Sigmoid colon (tissue), 7 donors: ENCODE data around the gene HAUS3. TPM values are rescaled to one million over a fixed set of nuclear protein-coding genes. Genes with fewer than 3 reads are reported as not detected.

Experiments used
- DNase-seq: peaks from one replicate; pipeline ENCODE4 v3.0.0-alpha.2; 2019
- H3K27ac ChIP-seq, 4 donors: fragments of 200-600 bp; sonication (generic); one replicate each; pipeline ENCODE4 v1.5.1; 2016 to 2019; ENCODE audit warnings: mild to moderate bottlenecking in 1 of 4
- H3K27me3 ChIP-seq, 3 donors: fragments of 200-600 bp; sonication (generic); one replicate each; pipeline ENCODE4 v1.5.1; 2019; ENCODE audit warnings: mild to moderate bottlenecking in 1 of 3
- H3K36me3 ChIP-seq, 4 donors: fragments of 200-600 bp; sonication (generic); one replicate each; pipeline ENCODE4 v1.5.1; 2016 to 2019
- H3K4me1 ChIP-seq, 4 donors: fragments of 200-600 bp; sonication (generic); one replicate each; pipeline ENCODE4 v1.5.1; 2017 to 2019
- H3K4me3 ChIP-seq, 4 donors: fragments of 200-600 bp; sonication (generic); one replicate each; pipeline ENCODE4 v1.5.1; 2017 to 2019; ENCODE audit warnings: mild to moderate bottlenecking in 2 of 4, moderate library complexity in 1 of 4
- H3K9me3 ChIP-seq, 4 donors: fragments of 200-600 bp in 3 of 4; sonication (generic) in 3 of 4; one replicate each; pipeline versions ENCODE4 v1.5.1 to v1.6.1; 2013 to 2019
- EP300 ChIP-seq, 4 donors: sonication (generic); formaldehyde crosslinking; IDR thresholded peaks; one replicate each; pipeline ENCODE4 v1.6.1; 2017; ENCODE audit warnings: antibody characterized with exemption in 4 of 4
- POLR2A ChIP-seq, 2 donors: fragments of 450-650 bp; IDR thresholded peaks; one replicate each; pipeline ENCODE4 v1.6.1; 2016; ENCODE audit warnings: antibody characterized with exemption in 2 of 2, mild to moderate bottlenecking in 2 of 2, moderate library complexity in 2 of 2
- POLR2AphosphoS5 ChIP-seq, 4 donors: sonication (generic); formaldehyde crosslinking; IDR thresholded peaks; one replicate each; pipeline ENCODE4 v1.6.1; 2017; ENCODE audit warnings: antibody characterized with exemption in 4 of 4
- WGBS, 2 donors: extraction: QIAGEN DNeasy Blood & Tissue Kit; methylation state at CpG; one replicate each; pipeline ENCODE4 v1.1.7; 2013; 5-methylcytosine and 5-hydroxymethylcytosine counted together
- intact Hi-C: fragments of 100-400 bp; cut with DNase I; formaldehyde crosslinking; loops from one replicate; pipeline ENCODE4 v1.15.1; 2023
- polyA plus RNA-seq, 3 donors: library from polyadenylated mRNA; stranded (reverse); fragments of 200-250 nt; gene quantifications; one replicate each; pipeline ENCODE4 v1.2.3, GENCODE V29; 2013
- total RNA-seq, 4 donors: library from RNA; depleted of rRNA; stranded (reverse); fragments of >200 nt; gene quantifications; one replicate each; pipeline ENCODE4 v1.1.0, GENCODE V29; 2016
- TF ChIP-seq, protein P1 (sequence below), 4 experiments: fragments of 450-650 bp in 3 of 4; fragments of 200-600 bp in 1 of 4; IDR thresholded peaks; one replicate each; pipeline ENCODE4 v1.5.1; 2016 to 2019; ENCODE audit warnings: antibody characterized with exemption in 4 of 4, mild to moderate bottlenecking in 3 of 4, moderate library complexity in 2 of 4
- donor health status: healthy with polysubstance abuse.
- donor health status: Bipolar disorder and iron deficiency.
- donor health status: healthy.

Gene HAUS3
- total and polyA plus RNA-seq, 7 donors = 3.2 to 18.5 (median 12.1) TPM

DNA sequence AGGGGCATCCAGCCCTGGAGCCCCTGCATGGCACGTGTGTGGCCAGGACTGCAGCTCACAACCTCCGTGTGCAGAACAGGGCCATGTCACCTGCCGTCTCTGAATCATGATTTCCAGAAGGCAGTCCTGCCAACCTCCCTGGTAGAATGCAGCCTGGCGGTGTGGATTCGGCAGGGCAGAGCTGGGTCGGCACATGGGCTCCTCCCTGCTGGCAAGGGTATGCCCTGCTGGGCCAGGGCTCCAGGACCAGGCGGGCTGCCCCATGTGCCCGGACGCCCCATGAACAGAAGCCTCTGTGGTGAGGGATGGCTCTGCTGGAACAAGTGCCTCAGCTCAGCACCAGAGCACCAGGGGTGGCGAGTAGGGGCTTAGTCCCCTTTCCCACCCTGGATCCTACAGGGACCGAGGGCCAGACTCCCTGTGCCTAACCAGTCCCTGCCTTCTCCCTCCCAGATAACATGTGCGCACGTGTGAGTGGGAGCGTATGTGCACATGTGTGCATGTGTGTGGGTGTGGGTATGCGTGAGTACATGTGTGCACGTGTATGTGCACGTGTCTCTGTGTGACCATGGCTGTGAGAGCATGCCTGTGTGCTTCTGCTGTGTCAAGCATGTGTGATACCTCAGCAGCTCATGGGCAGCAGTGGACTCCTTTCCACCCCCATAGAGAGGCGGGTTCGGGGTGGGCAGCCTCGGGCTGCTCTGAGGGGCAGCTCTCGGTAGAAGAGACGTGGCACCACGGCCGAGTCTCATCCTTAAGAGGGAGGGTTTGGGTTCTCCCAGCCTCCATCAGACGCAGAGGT, 30.3 kb upstream of the HAUS3 start:
- TF ChIP-seq POLR2A (IDR thresholded peaks at IDR 0.05) (no peak), POLR2AphosphoS5 (IDR thresholded peaks at IDR 0.05) (no peak), EP300 (IDR thresholded peaks at IDR 0.05) (no peak)
- TF ChIP-seq, protein P1, sequence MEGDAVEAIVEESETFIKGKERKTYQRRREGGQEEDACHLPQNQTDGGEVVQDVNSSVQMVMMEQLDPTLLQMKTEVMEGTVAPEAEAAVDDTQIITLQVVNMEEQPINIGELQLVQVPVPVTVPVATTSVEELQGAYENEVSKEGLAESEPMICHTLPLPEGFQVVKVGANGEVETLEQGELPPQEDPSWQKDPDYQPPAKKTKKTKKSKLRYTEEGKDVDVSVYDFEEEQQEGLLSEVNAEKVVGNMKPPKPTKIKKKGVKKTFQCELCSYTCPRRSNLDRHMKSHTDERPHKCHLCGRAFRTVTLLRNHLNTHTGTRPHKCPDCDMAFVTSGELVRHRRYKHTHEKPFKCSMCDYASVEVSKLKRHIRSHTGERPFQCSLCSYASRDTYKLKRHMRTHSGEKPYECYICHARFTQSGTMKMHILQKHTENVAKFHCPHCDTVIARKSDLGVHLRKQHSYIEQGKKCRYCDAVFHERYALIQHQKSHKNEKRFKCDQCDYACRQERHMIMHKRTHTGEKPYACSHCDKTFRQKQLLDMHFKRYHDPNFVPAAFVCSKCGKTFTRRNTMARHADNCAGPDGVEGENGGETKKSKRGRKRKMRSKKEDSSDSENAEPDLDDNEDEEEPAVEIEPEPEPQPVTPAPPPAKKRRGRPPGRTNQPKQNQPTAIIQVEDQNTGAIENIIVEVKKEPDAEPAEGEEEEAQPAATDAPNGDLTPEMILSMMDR (IDR thresholded peaks at IDR 0.05) = no peak
- no peak overlapping the region for H3K27ac ChIP-seq
- H3K4me3 ChIP-seq = no peak overlapping the region
- no peaks in the 10 kb centered on the region for H3K9me3 ChIP-seq
- intact Hi-C loops = no loop called here
- H3K36me3 ChIP-seq = no peaks in the 10 kb centered on the region
- H3K27me3 ChIP-seq = no peaks in the 10 kb centered on the region
- WGBS, 2 donors = 93% methylated on average over 25 of the region's 25 CpGs
- no peak for DNase-seq
- H3K4me1 ChIP-seq = no peaks in the 10 kb centered on the region

DNA sequence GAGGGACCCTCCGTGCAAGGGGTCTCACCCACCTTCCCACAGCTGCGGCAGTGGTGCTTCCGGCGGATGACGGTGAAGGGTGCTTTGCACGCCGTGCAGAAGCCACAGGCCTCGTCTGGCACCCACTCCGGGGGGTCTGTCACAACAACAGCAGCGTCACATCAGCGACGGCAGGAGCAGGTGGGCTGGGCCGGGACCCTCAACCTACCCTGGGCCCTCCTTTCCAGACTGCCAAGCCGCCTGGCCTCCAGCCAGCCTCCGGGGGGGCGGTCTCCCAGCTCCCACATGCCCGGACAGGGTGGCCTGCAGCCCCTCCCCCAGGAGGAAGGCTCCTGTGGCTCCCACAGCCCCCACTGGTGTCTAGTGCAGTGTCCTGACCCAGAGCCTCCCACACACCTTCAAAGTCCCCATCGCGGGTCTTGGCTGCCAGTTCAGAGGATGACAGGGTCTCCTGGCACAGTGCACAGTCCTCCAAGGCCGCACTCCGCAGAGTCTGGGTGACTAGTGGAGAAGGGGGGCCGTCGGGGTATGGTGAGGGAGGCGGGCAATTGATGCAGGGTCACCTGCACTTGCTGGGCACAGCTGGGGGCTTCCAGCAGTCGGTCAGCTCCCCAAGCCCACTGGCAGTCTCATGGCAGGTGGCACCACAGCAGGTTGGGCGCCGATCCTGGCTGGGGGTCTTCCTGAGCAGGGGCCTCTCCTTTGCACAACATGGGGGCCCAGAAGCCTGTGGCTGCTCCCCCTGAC, 29.5 kb upstream of the HAUS3 start:
- no peak for DNase-seq
- no peak for TF ChIP-seq EP300 (IDR thresholded peaks at IDR 0.05)
- TF ChIP-seq POLR2A (IDR thresholded peaks at IDR 0.05) = no peak
- TF ChIP-seq POLR2AphosphoS5 (IDR thresholded peaks at IDR 0.05) = no peak
- TF ChIP-seq, protein P1 (IDR thresholded peaks at IDR 0.05) = no peak
- 91 to 94% methylated on average over 27 of the region's 27 CpGs for WGBS, 2 donors
- Histone ChIP-seq H3K9me3 (no peaks in the 10 kb centered on the region), H3K4me1 (peaks cover 0 to 7% (median 6%) of the 10 kb centered on the region in 4 donors), H3K4me3 (no peak overlapping the region), H3K27me3 (no peaks in the 10 kb centered on the region), H3K27ac (no peak overlapping the region), H3K36me3 (no peaks in the 10 kb centered on the region)
- intact Hi-C loops = no loop called here

DNA sequence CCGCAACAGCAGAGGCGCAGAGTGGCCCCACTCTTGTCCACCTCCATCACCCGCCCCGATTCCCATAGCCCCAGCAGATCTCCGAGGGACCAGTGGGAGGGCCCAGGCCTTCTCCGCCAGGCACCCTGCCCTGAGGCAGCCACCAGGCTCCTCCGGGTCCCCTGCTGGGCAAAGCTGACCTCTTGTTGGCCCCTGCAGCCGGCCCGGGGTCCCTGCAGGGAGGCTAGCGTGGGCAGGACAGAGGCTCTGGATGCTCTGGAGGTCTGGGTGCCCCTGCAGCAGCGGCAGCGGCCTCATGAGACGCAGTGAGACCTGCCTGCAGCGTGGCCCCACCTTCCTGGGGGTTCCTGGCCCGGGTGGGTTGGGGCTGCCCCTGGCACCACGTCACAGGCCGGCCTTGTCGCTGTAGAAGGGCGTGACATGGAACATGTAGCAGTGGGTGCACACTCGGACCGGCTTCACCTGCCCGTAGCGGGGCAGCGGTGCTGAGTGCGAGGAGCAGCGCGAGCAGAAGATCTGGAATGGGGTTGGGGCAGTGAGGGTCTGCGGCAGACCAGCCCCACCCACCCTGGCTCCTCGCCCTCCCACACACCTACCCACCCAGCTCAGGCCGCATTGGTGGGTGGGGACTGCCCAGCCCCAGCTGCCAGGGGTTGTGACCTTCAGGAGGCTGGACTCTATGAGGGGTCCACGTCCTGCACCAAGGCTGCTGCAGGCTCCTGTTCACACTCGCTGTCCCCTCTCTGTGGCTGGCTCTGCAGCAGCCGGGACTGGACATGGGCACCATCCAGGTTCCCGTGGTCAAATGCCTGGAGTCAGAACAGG, 28.6 kb upstream of the HAUS3 start:
- peak; percentile 58 for DNase-seq
- no peak for TF ChIP-seq POLR2AphosphoS5 (IDR thresholded peaks at IDR 0.05)
- TF ChIP-seq, protein P1 (IDR thresholded peaks at IDR 0.05) = no peak
- Histone ChIP-seq H3K4me3 (no peak overlapping the region), H3K4me1 (peaks cover 0 to 16% (median 15%) of the 10 kb centered on the region in 4 donors), H3K9me3 (no peaks in the 10 kb centered on the region), H3K27ac (no peak overlapping the region), H3K27me3 (no peaks in the 10 kb centered on the region), H3K36me3 (no peaks in the 10 kb centered on the region)
- intact Hi-C loops = no loop called here
- 89 to 90% methylated on average over 34 of the region's 34 CpGs for WGBS, 2 donors

DNA sequence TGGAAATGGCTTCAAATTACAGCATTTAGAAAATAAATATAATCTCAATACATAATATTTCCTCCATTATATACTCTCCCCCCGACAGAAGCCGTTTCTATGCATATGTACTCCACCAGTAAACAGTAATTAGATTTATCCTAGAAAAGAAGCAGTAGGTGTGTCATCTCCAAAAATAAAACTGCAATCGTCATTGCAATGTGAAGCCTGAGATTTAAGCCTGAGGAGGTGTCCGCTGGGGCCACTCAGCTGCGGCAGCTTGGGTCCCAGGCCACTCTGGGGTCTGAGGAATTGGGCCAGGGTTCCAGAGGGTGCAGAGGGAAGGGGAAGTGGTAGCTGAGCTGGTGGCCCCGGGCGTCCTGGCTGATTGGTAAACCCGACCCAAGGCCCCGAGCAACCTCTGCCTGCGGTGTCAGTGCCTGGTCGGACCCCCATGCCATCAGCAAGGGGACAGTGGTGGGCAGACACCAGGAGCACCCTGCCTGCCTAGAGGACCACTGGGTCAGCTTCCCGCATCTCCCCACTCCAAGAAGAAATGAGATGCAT, 27.8 kb upstream of the HAUS3 start:
- H3K9me3 ChIP-seq = no peaks in the 10 kb centered on the region
- H3K27me3 ChIP-seq = no peaks in the 10 kb centered on the region
- intact Hi-C loops = loop anchor here (10.0 kb wide), 1 partner anchor 95 kb away; no protein-coding TSS in a partner anchor
- DNase-seq = no peak
- whole genome bisulfite sequencing, 2 donors = 85 to 86% methylated on average over 12 of the region's 12 CpGs
- H3K36me3 ChIP-seq = no peaks in the 10 kb centered on the region
- peaks cover 0 to 23% (median 20%) of the 10 kb centered on the region in 4 donors for H3K4me1 ChIP-seq
- H3K27ac ChIP-seq = no peak overlapping the region
- no peak for TF ChIP-seq POLR2AphosphoS5 (IDR thresholded peaks at IDR 0.05)
- TF ChIP-seq POLR2A (IDR thresholded peaks at IDR 0.05) = no peak
- TF ChIP-seq EP300 (IDR thresholded peaks at IDR 0.05) = no peak
- TF ChIP-seq, protein P1 (IDR thresholded peaks at IDR 0.05) = no peak
- H3K4me3 ChIP-seq = no peak overlapping the region
